Stomach smooth muscle (tissue), 2 donors: ENCODE data around the gene ANKRD53.
A peak's percentile ranks its signal among the peaks of the same experiment; 100 is the strongest.
"Not testable (repeated sequence)": the region's sequence is repeated elsewhere in the genome, so short reads cannot be mapped to it uniquely, and the experiment has no call there.

Experiments
- H3K27ac ChIP-seq: one replicate; pipeline ENCODE4 v1.7.0; 2013; ENCODE audit warnings: mild to moderate bottlenecking, low read length, inconsistent platforms
- H3K27me3 ChIP-seq, 2 donors: one replicate each; pipeline ENCODE4 v1.7.0; 2013; ENCODE audit warnings: low read length in 2 of 2; ENCODE audit not compliant: insufficient read depth in 2 of 2, control insufficient read depth in 1 of 2
- H3K36me3 ChIP-seq, 2 donors: one replicate each; pipeline ENCODE4 v1.7.0; 2013; ENCODE audit warnings: low read length in 2 of 2; ENCODE audit not compliant: control insufficient read depth in 2 of 2, insufficient read depth in 2 of 2
- H3K4me1 ChIP-seq: one replicate; pipeline ENCODE4 v1.7.0; 2013; ENCODE audit warnings: low read length; ENCODE audit not compliant: control insufficient read depth, insufficient read depth
- H3K4me3 ChIP-seq, 2 donors: one replicate each; pipeline ENCODE4 v1.7.0; 2013; ENCODE audit warnings: low read length in 2 of 2
- H3K9ac ChIP-seq, 2 donors: one replicate each; pipeline ENCODE4 v1.7.0; 2013; ENCODE audit warnings: low read length in 2 of 2, mild to moderate bottlenecking in 1 of 2
- H3K9me3 ChIP-seq, 2 donors: one replicate each; pipeline ENCODE4 v1.7.0; 2013; ENCODE audit warnings: low read length in 2 of 2; ENCODE audit not compliant: control insufficient read depth in 2 of 2
- donor health status: healthy.
- donor health status: Pancreatic carcinoma.

ANKRD53 gene

GRCh38 chr2:70994009-70994698 is 15.7 kb downstream of the ANKRD53 start:
- Histone ChIP-seq H3K4me1 (peaks cover 25% of the 10 kb centered on the region), H3K9me3 (no peaks in the 10 kb centered on the region), H3K27ac (peak overlapping the region; percentile 24), H3K36me3 (peaks cover 14 to 27% of the 10 kb centered on the region in 2 donors), H3K4me3 (peak overlapping the region; percentile 84 to 93), H3K9ac (peak overlapping the region; percentile 79 to 91), H3K27me3 (no peaks in the 10 kb centered on the region)

GRCh38 chr2:70994699-70995425 is 16.4 kb downstream of the ANKRD53 start, which contains the start of gene TEX261:
TSS of gene TEX261 (minus strand) at chr2:70994873. CDS start at chr2:70994757, 116 bp downstream.
- peak within 1 kb of the TSS; percentile 85 to 93 for H3K4me3 ChIP-seq
- peak within 1 kb of the TSS; percentile 24 for H3K27ac ChIP-seq
- peaks cover 8 to 21% of the 10 kb centered on the region in 2 donors for H3K36me3 ChIP-seq
- H3K4me1 ChIP-seq, result peaks cover 25% of the 10 kb centered on the region
- H3K9ac ChIP-seq, result peak within 1 kb of the TSS; percentile 79 to 91
- H3K27me3 ChIP-seq, result no peaks in the 10 kb centered on the region
- H3K9me3 ChIP-seq, result no peaks in the 10 kb centered on the region

- Histone ChIP-seq H3K4me1 (peaks cover 25% of the 10 kb centered on the region), H3K27ac (no peak overlapping the region), H3K27me3 (no peaks in the 10 kb centered on the region), H3K9me3 (no peaks in the 10 kb centered on the region), H3K36me3 (peaks cover 5 to 16% of the 10 kb centered on the region in 2 donors), H3K4me3 (peak overlapping the region; percentile 85 to 93), H3K9ac (peak overlapping the region; percentile 64 to 71)
Observed at GRCh38 chr2:70995426-70995729, 16.9 kb downstream of the ANKRD53 start.

- H3K4me1 ChIP-seq, result peaks cover 13% of the 10 kb centered on the region
- not testable (repeated sequence) for H3K9ac ChIP-seq, H3K4me3 ChIP-seq, H3K27ac ChIP-seq, H3K36me3 ChIP-seq, H3K27me3 ChIP-seq, H3K9me3 ChIP-seq
Observed at GRCh38 chr2:70998885-70999284, 20.5 kb downstream of the ANKRD53 start.

- H3K9ac ChIP-seq, result no peak overlapping the region
- H3K4me3 ChIP-seq, result no peak overlapping the region
- H3K27ac ChIP-seq, result no peak overlapping the region
- no peaks in the 10 kb centered on the region for H3K9me3 ChIP-seq
- no peaks in the 10 kb centered on the region for H3K36me3 ChIP-seq
- H3K4me1 ChIP-seq, result peaks cover 9% of the 10 kb centered on the region
- no peaks in the 10 kb centered on the region for H3K27me3 ChIP-seq
Observed at GRCh38 chr2:70999362-70999761, 20.9 kb downstream of the ANKRD53 start.

- not testable (repeated sequence) for H3K4me3 ChIP-seq, H3K9me3 ChIP-seq, H3K4me1 ChIP-seq, H3K9ac ChIP-seq, H3K36me3 ChIP-seq, H3K27ac ChIP-seq, H3K27me3 ChIP-seq
Observed at GRCh38 chr2:70999931-71000330, 21.5 kb downstream of the ANKRD53 start.

GRCh38 chr2:71000780-71001591 is 22.6 kb downstream of the ANKRD53 start:
- H3K9ac ChIP-seq, result no peak overlapping the region

GRCh38 chr2:71001592-71001927 is 23.1 kb downstream of the ANKRD53 start:
- H3K4me1 ChIP-seq, result peaks cover 4% of the 10 kb centered on the region
- H3K36me3 ChIP-seq, result no peaks in the 10 kb centered on the region
- no peak overlapping the region for H3K9ac ChIP-seq
- peak overlapping the region in 1 of 2 donors; percentile 67 for H3K4me3 ChIP-seq
- H3K9me3 ChIP-seq, result no peaks in the 10 kb centered on the region
- H3K27me3 ChIP-seq, result no peaks in the 10 kb centered on the region
- no peak overlapping the region for H3K27ac ChIP-seq

More at GRCh38 chr2:71000780-71001591, 22.6 kb downstream of the ANKRD53 start:
- Histone ChIP-seq H3K4me3 (peak overlapping the region; percentile 44 to 67), H3K36me3 (no peaks in the 10 kb centered on the region), H3K4me1 (peaks cover 4% of the 10 kb centered on the region), H3K9me3 (no peaks in the 10 kb centered on the region), H3K27ac (no peak overlapping the region), H3K27me3 (no peaks in the 10 kb centered on the region)

GRCh38 chr2:71001981-71002570 is 23.6 kb downstream of the ANKRD53 start:
- Histone ChIP-seq H3K27ac (no peak overlapping the region), H3K4me3 (no peak overlapping the region), H3K27me3 (peaks cover 0 to 2% of the 10 kb centered on the region in 2 donors), H3K36me3 (no peaks in the 10 kb centered on the region), H3K4me1 (peaks cover 4% of the 10 kb centered on the region), H3K9ac (no peak overlapping the region), H3K9me3 (no peaks in the 10 kb centered on the region)

GRCh38 chr2:71003396-71003795 is 25.0 kb downstream of the ANKRD53 start:
- H3K27ac ChIP-seq, result no peak overlapping the region
- peaks cover 0 to 4% of the 10 kb centered on the region in 2 donors for H3K27me3 ChIP-seq
- H3K4me3 ChIP-seq, result no peak overlapping the region
- H3K36me3 ChIP-seq, result no peaks in the 10 kb centered on the region
- peaks cover 4% of the 10 kb centered on the region for H3K4me1 ChIP-seq
- H3K9me3 ChIP-seq, result no peaks in the 10 kb centered on the region
- H3K9ac ChIP-seq, result no peak overlapping the region
